ENCODE results near the gene ACTN2.

- no peak for TF ChIP-seq EP300 (IDR thresholded peaks at IDR 0.05)
- TF ChIP-seq POLR2A (IDR thresholded peaks at IDR 0.05) = no peak
Observed at GRCh38 chr1:236687273-236687672, 974 bp downstream of the ACTN2 start.
